Epithelial cell of esophagus (primary cell): ENCODE data around the gene DSCAM.

ENCODE experiments used
- DNase-seq: peaks from one replicate; pipeline ENCODE4 v3.0.0; 2010; ENCODE audit warnings: low read depth
- H3K4me3 ChIP-seq: 2 replicates; pipeline ENCODE4 v1.5.1; 2011; ENCODE audit warnings: mild to moderate bottlenecking, low read length, control low read depth
- CTCF ChIP-seq: IDR thresholded peaks from 2 replicates; pipeline ENCODE4 v1.5.1; 2011; ENCODE audit warnings: low read depth, mild to moderate bottlenecking, low read length, control low read depth, inconsistent platforms; ENCODE audit not compliant: insufficient read depth; ENCODE audit errors: missing control alignments

DSCAM gene

GRCh38 chr21:40128891-40129290 lies 718.1 kb downstream of the DSCAM start:
- H3K4me3 ChIP-seq, result no peak overlapping the region
- no peak for TF ChIP-seq CTCF
- DNase-seq, result peak; percentile 70

GRCh38 chr21:40120940-40121575 lies 725.9 kb downstream of the DSCAM start:
- DNase-seq, result peak; percentile 43
- H3K4me3 ChIP-seq, result no peak overlapping the region
- peak; percentile 83 for TF ChIP-seq CTCF

GRCh38 chr21:40118527-40118926 lies 728.4 kb downstream of the DSCAM start:
- DNase-seq, result peak; percentile 77
- no peak for TF ChIP-seq CTCF
- no peak overlapping the region for H3K4me3 ChIP-seq

- no peak for TF ChIP-seq CTCF
- H3K4me3 ChIP-seq, result no peak overlapping the region
- no peak for DNase-seq
Observed at GRCh38 chr21:40117236-40117635, 729.7 kb downstream of the DSCAM start.

- DNase-seq, result no peak
- H3K4me3 ChIP-seq, result no peak overlapping the region
- TF ChIP-seq CTCF, result no peak
Observed at GRCh38 chr21:40115775-40116174, 731.2 kb downstream of the DSCAM start.

GRCh38 chr21:40102682-40103081 lies 744.3 kb downstream of the DSCAM start:
- TF ChIP-seq CTCF, result no peak
- no peak for DNase-seq
- no peak overlapping the region for H3K4me3 ChIP-seq

- no peak overlapping the region for H3K4me3 ChIP-seq
- no peak for DNase-seq
- TF ChIP-seq CTCF, result no peak
Observed at GRCh38 chr21:40099809-40100208, 747.1 kb downstream of the DSCAM start.
